NCI-H187 treated with DMSO at 0.1 percent for 48 hours (cell line): ENCODE results near the gene PTPN7.
"Not testable (repeated sequence)": the region's sequence is repeated elsewhere in the genome, so short reads cannot be mapped to it uniquely, and the experiment has no call there.

Experiments
- DNase-seq: peaks from one replicate; lab custom pipeline; 2025; lab: John Stamatoyannopoulos, UW

Gene PTPN7

GRCh38 chr1:202189001-202189790, 28.8 kb upstream of the PTPN7 start:
- peak; percentile 62 for DNase-seq

DNA sequence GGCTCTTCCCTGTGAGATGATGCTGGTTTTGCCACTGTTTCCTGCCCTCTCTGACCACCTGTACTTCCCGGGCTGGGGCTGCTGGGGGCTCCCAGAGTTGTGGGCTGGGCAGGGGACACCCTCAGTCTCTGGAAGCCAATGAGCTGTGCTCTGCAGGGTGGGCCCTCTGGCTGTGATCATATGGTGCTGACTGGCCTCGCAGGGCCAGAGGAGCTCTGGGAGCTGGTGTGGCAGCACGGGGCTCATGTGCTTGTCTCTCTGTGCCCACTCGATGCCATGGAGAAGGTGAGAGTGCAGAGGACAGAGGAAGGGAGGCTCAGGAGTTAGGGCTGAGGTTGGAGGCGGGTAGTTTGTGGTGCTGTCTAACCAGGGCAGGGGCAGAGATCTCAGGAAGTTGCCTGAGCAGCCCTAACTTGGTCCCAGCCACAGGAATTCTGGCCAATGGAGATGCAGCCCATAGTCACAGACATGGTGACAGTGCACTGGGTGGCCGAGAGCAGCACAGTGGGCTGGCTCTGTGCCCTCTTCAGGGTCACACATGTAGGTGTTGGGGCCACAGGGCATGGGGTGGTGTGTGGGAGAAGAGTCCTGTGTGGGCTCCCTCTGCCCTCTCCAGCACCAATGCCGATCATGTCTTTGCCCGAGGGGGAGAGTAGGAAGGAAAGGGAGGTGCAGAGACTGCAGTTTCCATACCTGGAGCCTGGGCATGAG, 27.4 kb upstream of the PTPN7 start:
- DNase-seq, result no peak

GRCh38 chr1:202187041-202187671, 26.8 kb upstream of the PTPN7 start:
- no peak for DNase-seq

- DNase-seq, result no peak
These were observed 25.9 kb upstream of the PTPN7 start for GRCh38 chr1:202186327-202186726.

GRCh38 chr1:202184750-202185460, 24.5 kb upstream of the PTPN7 start:
- DNase-seq, result peak; percentile 72

GRCh38 chr1:202182040-202182877, 21.9 kb upstream of the PTPN7 start:
- no peak for DNase-seq

DNA sequence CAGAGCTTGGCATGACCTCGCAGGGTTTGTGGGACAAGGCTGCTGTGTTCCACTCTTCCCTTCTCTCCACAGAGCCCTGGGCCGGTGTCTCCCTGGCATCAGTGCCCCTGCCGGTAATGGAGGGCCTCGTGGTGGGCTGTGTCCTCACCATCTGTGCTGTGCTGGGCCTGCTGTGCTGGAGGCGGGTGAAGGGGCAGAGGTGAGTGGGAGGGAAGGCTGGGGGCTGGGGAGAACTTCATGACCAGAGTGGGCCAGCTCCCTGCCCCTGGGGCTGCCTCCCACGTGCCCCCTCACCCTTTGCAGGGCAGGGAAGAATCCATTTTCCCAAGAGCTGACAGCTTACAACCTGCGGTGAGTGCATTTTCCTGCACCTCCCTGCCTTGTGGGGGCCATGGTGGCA, 21.2 kb upstream of the PTPN7 start:
- DNase-seq, result no peak

GRCh38 chr1:202180751-202181139, 20.3 kb upstream of the PTPN7 start:
- not testable (repeated sequence) for DNase-seq

DNA sequence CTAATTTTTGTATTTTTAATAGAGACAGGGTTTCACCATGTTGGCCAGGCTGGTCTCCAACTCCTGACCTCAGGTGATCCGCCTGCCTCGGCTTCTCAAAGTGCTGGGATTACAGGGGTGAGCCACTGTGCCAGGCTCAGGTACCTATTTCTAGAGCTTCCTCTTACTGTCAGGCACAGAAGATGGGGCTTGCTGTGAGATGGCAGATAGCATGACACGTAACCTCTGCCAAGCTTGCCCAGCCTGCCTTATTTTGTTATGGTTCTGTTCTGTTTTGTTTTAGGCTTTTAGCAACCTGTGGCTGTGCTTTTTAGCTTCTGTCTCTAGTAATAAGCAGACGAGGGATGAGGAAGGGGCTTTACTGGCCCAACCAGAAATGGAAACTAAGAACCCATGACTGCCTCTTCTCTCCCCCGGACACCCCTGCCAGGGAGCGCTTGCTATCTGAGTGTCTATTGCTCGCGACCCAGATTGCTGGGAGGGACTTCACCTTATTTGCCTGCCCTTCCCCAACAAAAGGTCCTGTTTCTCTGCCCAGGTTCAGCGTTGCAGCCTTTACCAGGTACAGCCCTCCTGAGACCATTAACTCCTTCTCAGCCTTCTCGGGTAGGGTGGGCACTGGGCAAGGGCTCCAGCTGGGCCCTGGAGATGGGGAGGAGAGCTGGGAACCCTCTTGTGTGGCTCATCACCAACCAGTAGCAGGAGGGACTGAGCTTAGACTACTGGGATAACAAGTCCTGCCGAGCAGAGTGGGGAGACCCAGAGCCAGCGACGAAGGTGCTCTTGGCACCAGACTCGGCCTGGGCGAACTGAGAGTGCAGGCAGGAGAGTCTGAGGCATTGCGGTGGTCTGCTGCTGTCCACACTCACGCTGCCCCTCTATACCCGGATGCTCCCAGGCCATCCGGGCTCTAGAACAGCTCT, 19.7 kb upstream of the PTPN7 start:
- no peak for DNase-seq

DNA sequence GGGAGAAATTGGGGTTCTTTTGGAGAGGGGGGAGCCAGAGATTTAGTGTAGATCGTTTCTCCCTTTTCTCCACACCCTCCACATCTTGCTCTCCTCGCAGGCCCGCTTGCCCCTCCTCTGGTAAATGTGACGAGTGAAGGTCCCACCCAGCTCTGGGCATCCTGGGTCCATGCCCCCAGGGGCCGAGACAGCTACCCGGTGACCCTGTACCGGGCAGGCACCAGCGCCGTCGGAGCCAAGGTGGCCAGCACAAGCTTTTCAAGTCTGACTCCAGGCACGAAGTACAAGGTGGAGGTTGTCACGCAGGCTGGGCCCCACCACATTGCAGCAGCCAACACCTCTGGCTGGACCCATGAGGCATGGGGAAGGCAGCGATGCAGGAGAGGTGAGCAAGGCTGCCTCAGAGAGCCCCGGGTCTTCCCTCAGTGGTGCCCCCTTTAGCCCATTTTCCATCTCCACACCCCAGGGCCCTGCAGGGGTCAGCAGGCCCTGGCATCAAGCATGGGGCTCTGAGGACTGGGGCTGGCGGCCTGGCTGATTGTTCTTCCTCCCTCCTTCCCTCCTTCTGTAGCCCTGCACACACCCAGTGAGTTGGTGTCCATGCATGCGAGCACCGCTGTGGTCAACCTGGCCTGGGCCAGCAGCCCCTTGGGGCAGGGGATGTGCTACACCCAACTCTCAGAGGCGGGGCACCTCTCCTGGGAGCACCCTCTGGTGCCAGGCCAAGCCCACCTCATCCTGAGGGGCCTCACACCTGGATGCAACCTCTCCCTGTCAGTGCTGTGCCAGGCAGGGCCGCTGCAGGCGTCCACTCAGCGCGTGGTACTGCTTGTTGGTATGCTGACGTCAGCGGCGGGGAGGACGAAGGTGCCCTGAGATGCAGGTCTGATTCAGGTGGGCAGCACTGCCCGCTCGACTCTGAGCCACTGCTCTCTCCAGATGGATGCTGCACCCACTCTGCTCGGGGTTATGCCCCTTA, 16.8 kb upstream of the PTPN7 start:
- no peak for DNase-seq

- DNase-seq, result no peak
These were observed 13.6 kb upstream of the PTPN7 start for GRCh38 chr1:202173993-202174392.

DNA sequence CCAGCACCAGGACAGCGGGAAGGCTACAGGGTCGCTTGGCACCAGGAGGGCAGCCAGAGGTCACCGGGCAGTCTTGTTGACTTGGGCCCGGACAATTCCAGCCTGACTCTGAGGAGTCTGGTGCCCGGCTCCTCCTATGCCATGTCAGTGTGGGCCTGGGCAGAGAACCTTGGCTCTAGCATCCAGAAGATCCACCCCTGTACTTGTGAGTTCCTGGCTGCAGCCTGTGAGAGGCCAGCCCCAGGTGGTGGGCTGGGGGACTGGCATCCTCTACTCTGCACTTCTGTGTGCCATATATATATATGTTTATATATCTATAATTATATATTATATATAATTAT, 11.6 kb upstream of the PTPN7 start:
- no peak for DNase-seq

DNA sequence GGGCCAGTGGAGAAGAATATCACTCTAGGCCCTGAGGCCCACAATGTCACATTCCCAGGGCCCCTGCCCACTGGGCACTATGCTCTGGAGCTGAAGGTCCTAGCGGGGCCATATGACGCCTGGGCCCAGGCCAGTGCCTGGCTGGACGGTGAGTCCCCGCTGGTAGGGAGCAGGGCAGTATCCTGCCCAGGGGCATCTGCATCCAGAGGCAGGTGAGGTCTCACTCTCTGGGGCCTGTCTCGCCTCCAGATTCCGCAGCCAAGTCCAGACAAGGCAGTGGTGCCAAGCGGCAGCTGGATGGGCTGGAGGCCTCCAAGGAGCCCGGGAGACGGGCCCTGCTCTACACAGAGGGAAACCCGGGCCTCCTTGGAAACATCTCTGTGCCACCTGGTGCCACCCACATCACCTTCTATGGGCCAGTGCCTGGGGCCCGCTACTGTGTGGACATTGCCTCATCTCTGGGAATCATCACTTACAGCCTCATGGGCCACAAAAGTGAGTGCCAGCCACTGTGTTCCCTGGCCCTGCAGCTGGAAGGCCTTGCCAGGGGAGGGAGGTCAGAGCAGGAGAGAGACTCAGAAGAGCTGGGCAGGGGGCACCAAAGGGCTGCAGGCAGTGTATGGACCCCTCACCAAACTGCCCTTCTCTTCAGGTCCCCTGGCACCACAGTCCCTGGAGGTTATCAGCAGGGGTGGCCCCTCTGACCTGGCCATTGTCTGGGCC, 11.1 kb upstream of the PTPN7 start:
- no peak for DNase-seq

- peak; percentile 20 for DNase-seq
These were observed 10.3 kb upstream of the PTPN7 start for GRCh38 chr1:202170726-202171125.

DNA sequence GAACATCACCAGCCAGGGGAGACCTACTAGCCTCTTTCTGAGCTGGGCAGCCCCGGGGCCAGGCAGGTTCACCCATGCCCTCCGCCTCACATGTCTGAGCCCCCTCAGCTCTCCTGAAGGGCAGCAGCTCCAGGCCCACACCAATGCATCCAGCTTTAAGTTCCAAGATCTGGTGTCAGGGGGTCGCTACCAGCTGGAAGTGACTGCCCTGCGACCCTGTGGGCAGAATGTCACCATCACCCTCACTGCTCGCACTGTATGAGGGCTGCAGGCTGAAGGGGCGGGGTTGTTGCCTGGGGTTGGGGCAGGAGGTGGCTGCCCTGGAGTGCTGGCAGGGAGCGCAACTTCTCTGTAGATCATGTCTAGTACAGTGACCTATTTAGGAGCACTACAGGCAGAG, 8.5 kb upstream of the PTPN7 start:
- DNase-seq, result no peak

GRCh38 chr1:202167708-202168415, 7.5 kb upstream of the PTPN7 start:
- DNase-seq, result no peak

DNA sequence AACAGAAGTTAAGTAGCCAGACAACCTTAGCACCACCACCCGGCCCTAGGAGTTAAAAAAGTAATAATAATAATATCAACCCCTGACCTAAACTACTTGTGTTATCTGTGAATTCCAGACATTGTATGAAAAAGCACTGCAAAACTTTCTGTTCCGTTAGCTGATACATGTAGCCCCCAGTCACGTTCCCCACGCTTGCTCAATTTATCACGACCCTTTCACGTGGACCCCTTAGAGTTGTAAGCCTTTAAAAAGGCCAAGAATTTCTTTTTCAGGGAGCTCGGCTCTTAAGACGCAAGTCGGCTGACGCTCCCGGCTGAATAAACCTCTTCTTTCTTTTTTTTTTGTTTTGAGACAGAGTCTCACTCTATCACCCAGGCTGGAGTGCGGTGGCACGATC, 6.7 kb upstream of the PTPN7 start:
- not testable (repeated sequence) for DNase-seq
